GM18868 (cell line): ENCODE measurements around the gene GDPGP1.

Experiments used
- ATAC-seq: cut with Tn5 transposase; IDR thresholded peaks from one replicate; pipeline ENCODE4 v1.9.1; 2021; ENCODE audit warnings: mild to moderate bottlenecking, moderate library complexity; ENCODE audit not compliant: unreplicated experiment

GDPGP1 gene

GRCh38 chr15:90294601-90295269 lies 60.7 kb downstream of the GDPGP1 start:
- no peak for ATAC-seq

DNA sequence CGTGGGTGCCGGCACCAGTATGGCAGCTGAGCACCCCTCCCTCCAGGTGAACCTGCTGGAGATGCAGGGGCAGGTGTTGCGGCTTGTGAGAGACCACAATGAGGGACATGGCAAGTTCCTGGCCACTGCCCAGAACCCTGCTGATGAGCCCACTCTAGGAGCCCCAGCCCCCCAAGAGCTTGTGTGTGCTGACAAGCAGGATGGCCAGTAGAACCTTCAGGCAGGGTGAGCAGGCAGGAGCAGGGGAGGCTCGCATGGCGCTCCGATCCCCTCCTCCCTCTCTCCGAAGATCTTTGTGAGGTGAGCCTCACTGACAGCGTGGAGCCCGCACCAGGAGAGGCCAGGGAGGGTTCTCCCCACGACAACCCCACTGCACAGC lies 61.2 kb downstream of the GDPGP1 start:
- no peak for ATAC-seq
